GM19035 (cell line): Measurements from ENCODE around the gene DNAH11.
"Not testable (repeated sequence)": the region's sequence is repeated elsewhere in the genome, so short reads cannot be mapped to it uniquely, and the experiment has no call there.

Experiments used
- ATAC-seq: cut with Tn5 transposase; IDR thresholded peaks from one replicate; pipeline ENCODE4 v1.9.1; 2021; ENCODE audit not compliant: unreplicated experiment

The DNAH11 gene

GRCh38 chr7:21766218-21766617, 223.4 kb downstream of the DNAH11 start:
- no peak for ATAC-seq

- ATAC-seq: peak; percentile 89
These were observed 224.6 kb downstream of the DNAH11 start for GRCh38 chr7:21767300-21767900.

GRCh38 chr7:21768279-21768678, 225.4 kb downstream of the DNAH11 start:
- ATAC-seq: no peak

GRCh38 chr7:21771266-21771665, 228.4 kb downstream of the DNAH11 start:
- ATAC-seq: no peak

GRCh38 chr7:21771906-21772610, 229.2 kb downstream of the DNAH11 start:
- ATAC-seq: no peak

- no peak for ATAC-seq
These were observed 230.5 kb downstream of the DNAH11 start for GRCh38 chr7:21773326-21773725.

GRCh38 chr7:21777921-21778320, 235.1 kb downstream of the DNAH11 start:
- no peak for ATAC-seq

GRCh38 chr7:21778953-21779352, 236.1 kb downstream of the DNAH11 start:
- no peak for ATAC-seq

- no peak for ATAC-seq
These were observed 240.2 kb downstream of the DNAH11 start for GRCh38 chr7:21782996-21783395.

GRCh38 chr7:21784989-21785388, 242.2 kb downstream of the DNAH11 start:
- no peak for ATAC-seq

GRCh38 chr7:21805791-21806190, 263.0 kb downstream of the DNAH11 start:
- no peak for ATAC-seq

- ATAC-seq: no peak
These were observed 263.5 kb downstream of the DNAH11 start for GRCh38 chr7:21806388-21806787.

GRCh38 chr7:21819048-21819447, 276.2 kb downstream of the DNAH11 start:
- no peak for ATAC-seq

- no peak for ATAC-seq
These were observed 286.0 kb downstream of the DNAH11 start for GRCh38 chr7:21828841-21829240.

- no peak for ATAC-seq
These were observed 286.9 kb downstream of the DNAH11 start for GRCh38 chr7:21829731-21830130.

GRCh38 chr7:21844742-21845141, 301.9 kb downstream of the DNAH11 start:
- ATAC-seq: no peak

GRCh38 chr7:21850531-21851285, 307.9 kb downstream of the DNAH11 start:
- ATAC-seq: no peak

GRCh38 chr7:21851559-21851967, 308.7 kb downstream of the DNAH11 start:
- ATAC-seq: no peak

GRCh38 chr7:21865631-21866204, 322.9 kb downstream of the DNAH11 start:
- ATAC-seq: not testable (repeated sequence)

- no peak for ATAC-seq
These were observed 323.9 kb downstream of the DNAH11 start for GRCh38 chr7:21866731-21867130.

- ATAC-seq: no peak
These were observed 324.4 kb downstream of the DNAH11 start for GRCh38 chr7:21867226-21867625.
